HG03175 (cell line): Measurements from ENCODE around the gene SMOC2.

Experiments used
- ATAC-seq: cut with Tn5 transposase; IDR thresholded peaks from one replicate; pipeline ENCODE4 v1.9.1; 2021; ENCODE audit warnings: mild to moderate bottlenecking, moderate library complexity; ENCODE audit not compliant: unreplicated experiment

SMOC2 gene

GRCh38 chr6:168618546-168619315 is 177.7 kb downstream of the SMOC2 start:
- no peak for ATAC-seq

GRCh38 chr6:168619560-168620314 is 178.8 kb downstream of the SMOC2 start:
- ATAC-seq = no peak

- no peak for ATAC-seq
These were observed 179.6 kb downstream of the SMOC2 start for GRCh38 chr6:168620578-168620977.

- ATAC-seq = no peak
These were observed 182.8 kb downstream of the SMOC2 start for GRCh38 chr6:168623736-168624135.

GRCh38 chr6:168624540-168624939 is 183.6 kb downstream of the SMOC2 start:
- ATAC-seq = no peak

GRCh38 chr6:168624948-168625347 is 184.0 kb downstream of the SMOC2 start:
- no peak for ATAC-seq

- ATAC-seq = no peak
These were observed 184.6 kb downstream of the SMOC2 start for GRCh38 chr6:168625602-168626001.

- ATAC-seq = no peak
These were observed 185.1 kb downstream of the SMOC2 start for GRCh38 chr6:168626046-168626602.

- no peak for ATAC-seq
These were observed 186.7 kb downstream of the SMOC2 start for GRCh38 chr6:168627506-168628175.

GRCh38 chr6:168628176-168628553 is 187.2 kb downstream of the SMOC2 start:
- ATAC-seq = no peak

GRCh38 chr6:168628732-168629245 is 187.8 kb downstream of the SMOC2 start:
- no peak for ATAC-seq

- ATAC-seq = no peak
These were observed 190.6 kb downstream of the SMOC2 start for GRCh38 chr6:168631564-168631963.

GRCh38 chr6:168632694-168633093 is 191.7 kb downstream of the SMOC2 start:
- ATAC-seq = no peak

- ATAC-seq = no peak
These were observed 193.8 kb downstream of the SMOC2 start for GRCh38 chr6:168634541-168635328.

GRCh38 chr6:168636147-168637004 is 195.4 kb downstream of the SMOC2 start:
- no peak for ATAC-seq

GRCh38 chr6:168637834-168638233 is 196.8 kb downstream of the SMOC2 start:
- ATAC-seq = no peak

GRCh38 chr6:168638468-168639271 is 197.7 kb downstream of the SMOC2 start:
- ATAC-seq = no peak

GRCh38 chr6:168640181-168640580 is 199.2 kb downstream of the SMOC2 start:
- no peak for ATAC-seq

GRCh38 chr6:168640768-168641167 is 199.8 kb downstream of the SMOC2 start:
- ATAC-seq = no peak
